DOHH2 (cell line): ENCODE data around the gene CLIC5.

ENCODE experiments used
- EZH2phosphoT487 ChIP-seq: fragments of 200-600 bp; sonication (generic); IDR thresholded peaks from 2 replicates; pipeline ENCODE4 v1.6.1; 2017; ENCODE audit warnings: borderline replicate concordance, mild to moderate bottlenecking, antibody characterized with exemption, low read length, moderate library complexity, mixed read lengths
- TF ChIP-seq, protein P1 (sequence below): fragments of 200-600 bp; sonication (generic); IDR thresholded peaks from one replicate; pipeline ENCODE4 v1.5.1; 2014; ENCODE audit warnings: antibody characterized with exemption, mild to moderate bottlenecking, low read depth, low read length; ENCODE audit not compliant: poor library complexity, severe bottlenecking

DNA sequence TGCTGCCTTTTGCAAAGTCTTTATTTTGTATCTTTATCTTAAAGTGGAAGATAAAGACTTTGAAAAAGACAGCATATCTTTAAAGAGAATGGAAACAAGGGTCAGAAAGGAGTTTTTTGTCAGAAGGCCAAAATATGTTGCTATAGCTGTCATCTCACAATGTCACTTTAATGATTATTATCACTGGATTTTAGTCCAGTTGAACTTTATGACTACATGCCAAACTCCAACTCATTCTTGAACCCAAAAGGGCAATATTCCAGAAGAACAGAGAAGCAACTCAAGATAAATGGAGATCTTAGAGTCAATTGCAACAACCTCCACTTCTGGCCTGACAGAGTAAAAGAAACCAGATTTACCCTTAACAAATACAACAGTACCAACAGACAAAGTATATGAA is 47.3 kb upstream of the CLIC5 start:
- TF ChIP-seq, protein P1, sequence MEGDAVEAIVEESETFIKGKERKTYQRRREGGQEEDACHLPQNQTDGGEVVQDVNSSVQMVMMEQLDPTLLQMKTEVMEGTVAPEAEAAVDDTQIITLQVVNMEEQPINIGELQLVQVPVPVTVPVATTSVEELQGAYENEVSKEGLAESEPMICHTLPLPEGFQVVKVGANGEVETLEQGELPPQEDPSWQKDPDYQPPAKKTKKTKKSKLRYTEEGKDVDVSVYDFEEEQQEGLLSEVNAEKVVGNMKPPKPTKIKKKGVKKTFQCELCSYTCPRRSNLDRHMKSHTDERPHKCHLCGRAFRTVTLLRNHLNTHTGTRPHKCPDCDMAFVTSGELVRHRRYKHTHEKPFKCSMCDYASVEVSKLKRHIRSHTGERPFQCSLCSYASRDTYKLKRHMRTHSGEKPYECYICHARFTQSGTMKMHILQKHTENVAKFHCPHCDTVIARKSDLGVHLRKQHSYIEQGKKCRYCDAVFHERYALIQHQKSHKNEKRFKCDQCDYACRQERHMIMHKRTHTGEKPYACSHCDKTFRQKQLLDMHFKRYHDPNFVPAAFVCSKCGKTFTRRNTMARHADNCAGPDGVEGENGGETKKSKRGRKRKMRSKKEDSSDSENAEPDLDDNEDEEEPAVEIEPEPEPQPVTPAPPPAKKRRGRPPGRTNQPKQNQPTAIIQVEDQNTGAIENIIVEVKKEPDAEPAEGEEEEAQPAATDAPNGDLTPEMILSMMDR, result no peak
- no peak for TF ChIP-seq EZH2phosphoT487
